C4-2B (cell line): ENCODE results near the gene LCN15.

Experiments used
- H3K27ac ChIP-seq: fragments of 450-650 bp; 2 replicates; pipeline ENCODE4 v1.5.1; 2017
- CTCF ChIP-seq: fragments of 450-650 bp; conservative IDR thresholded peaks from 2 replicates; pipeline ENCODE4 v1.5.1; 2017; ENCODE audit warnings: mild to moderate bottlenecking
- ZFX ChIP-seq: fragments of 450-650 bp; IDR thresholded peaks from 2 replicates; pipeline ENCODE4 v1.6.1; 2017

Gene LCN15

DNA sequence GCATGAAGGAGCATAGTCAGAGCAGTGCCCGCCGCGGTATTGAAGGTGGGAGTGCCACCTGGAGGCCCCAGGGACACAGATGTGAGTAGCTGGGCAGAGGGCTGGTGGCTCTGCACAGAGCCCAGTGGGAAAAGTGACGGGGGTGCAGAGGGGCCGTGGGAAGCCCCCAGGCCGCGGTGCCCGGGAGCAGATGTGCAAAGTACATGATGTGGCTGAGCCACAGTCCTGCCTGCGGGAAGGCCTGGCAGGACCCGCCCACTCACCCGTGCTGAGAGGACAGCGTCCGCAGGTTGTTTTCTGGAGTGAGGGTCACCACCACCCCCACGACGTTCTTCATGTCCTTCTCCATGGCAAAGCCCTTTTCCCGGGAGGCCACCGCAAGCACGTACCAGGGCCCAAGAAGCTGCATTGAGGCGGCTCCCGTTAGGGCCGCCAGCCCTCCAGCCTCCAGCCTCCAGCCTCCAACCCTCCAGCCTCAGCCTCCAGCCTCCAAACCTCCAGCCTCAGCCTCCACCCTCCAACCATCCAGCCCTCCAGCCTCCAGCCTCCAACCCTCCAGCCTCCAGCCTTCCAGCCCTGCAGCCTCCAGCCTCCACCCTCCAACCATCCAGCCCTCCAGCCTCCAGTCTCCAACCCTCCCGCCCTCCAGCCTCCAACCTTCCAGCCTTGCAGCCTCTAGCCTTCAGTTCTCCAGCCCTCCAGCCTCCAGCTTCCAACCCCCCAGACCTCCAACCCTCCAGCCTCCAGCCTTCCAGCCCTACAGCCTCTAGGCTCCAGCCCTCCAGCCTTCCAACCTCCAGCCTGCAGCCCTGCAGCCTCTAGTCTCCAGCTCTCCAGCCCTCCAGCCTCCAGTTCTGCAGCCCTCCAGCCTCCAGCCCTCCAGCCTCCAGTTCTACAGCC lies 16.9 kb downstream of the LCN15 start:
- TF ChIP-seq CTCF (no peak), ZFX (no peak)
- H3K27ac ChIP-seq: no peak overlapping the region

GRCh38 chr9:136746621-136747020 lies 17.7 kb downstream of the LCN15 start:
- TF ChIP-seq CTCF (no peak), ZFX (no peak)
- no peak overlapping the region for H3K27ac ChIP-seq

GRCh38 chr9:136746155-136746490 lies 18.2 kb downstream of the LCN15 start:
- TF ChIP-seq ZFX (no peak), CTCF (no peak)

GRCh38 chr9:136745389-136746154 lies 18.7 kb downstream of the LCN15 start:
- TF ChIP-seq CTCF: no peak
- no peak for TF ChIP-seq ZFX
- no peak overlapping the region for H3K27ac ChIP-seq

More at GRCh38 chr9:136746155-136746490, 18.2 kb downstream of the LCN15 start:
- H3K27ac ChIP-seq: no peak overlapping the region

- no peak overlapping the region for H3K27ac ChIP-seq
- TF ChIP-seq ZFX (no peak), CTCF (no peak)
These were observed 19.5 kb downstream of the LCN15 start for GRCh38 chr9:136744773-136745172.

DNA sequence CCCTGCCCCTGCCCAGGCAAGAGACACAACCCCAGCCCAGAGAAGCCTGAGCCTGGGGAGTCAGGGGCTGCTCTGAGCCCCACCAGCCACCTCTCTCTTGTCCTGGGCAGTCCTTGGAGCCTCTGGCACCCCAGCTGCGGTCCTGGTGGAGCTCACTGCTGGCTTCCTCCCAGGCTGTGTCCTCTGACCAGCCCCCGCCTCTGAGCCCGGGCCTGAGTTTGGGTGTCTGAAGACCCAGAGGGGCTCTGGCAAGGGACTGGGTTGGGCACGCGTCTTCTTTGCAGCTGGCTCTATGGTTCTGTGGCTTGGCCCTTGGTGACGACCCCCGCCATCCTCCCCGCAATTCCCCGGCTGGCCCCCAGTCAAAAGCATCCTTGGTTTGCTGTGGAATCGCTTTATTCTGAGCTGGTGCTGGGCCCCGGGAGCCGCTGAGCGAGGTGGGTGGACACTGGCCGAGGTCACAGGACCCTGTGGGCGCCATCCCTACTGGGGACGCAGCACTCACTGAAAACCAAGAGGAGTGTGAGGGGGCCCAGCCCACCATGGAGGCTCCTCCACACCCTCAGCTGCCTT lies 20.6 kb downstream of the LCN15 start:
- no peak for TF ChIP-seq CTCF
- no peak for TF ChIP-seq ZFX
- no peak overlapping the region for H3K27ac ChIP-seq
